HepG2 (cell line): ENCODE data around the gene ANTKMT. TPM values are rescaled to one million over a fixed set of nuclear protein-coding genes. Genes with fewer than 3 reads are reported as not detected.
A peak's percentile ranks its signal among the peaks of the same experiment; 100 is the strongest.

ENCODE experiments used
- AFF4 ChIP-seq: sonication (generic); formaldehyde crosslinking; IDR thresholded peaks from 2 replicates; pipeline ENCODE4 v1.4.0; 2020; ENCODE audit warnings: missing genetic modification reagents
- AKAP8 ChIP-seq: sonication (generic); formaldehyde crosslinking; IDR thresholded peaks from 2 replicates; pipeline ENCODE4 v1.5.1; 2020; ENCODE audit warnings: mild to moderate bottlenecking, missing genetic modification reagents
- ATAD3A ChIP-seq: sonication (generic); formaldehyde crosslinking; IDR thresholded peaks from 2 replicates; pipeline ENCODE4 v1.4.0; 2020; ENCODE audit warnings: missing genetic modification reagents
- CREBL2 ChIP-seq: sonication (generic); formaldehyde crosslinking; IDR thresholded peaks from 2 replicates; pipeline ENCODE4 v1.8.1; 2023; ENCODE audit warnings: missing genetic modification reagents, mild to moderate bottlenecking, borderline replicate concordance
- FUBP1 ChIP-seq: sonication (generic); formaldehyde crosslinking; IDR thresholded peaks from 2 replicates; pipeline ENCODE4 v1.5.1; 2020; ENCODE audit warnings: missing genetic modification reagents, mild to moderate bottlenecking, borderline replicate concordance
- GLI4 ChIP-seq: sonication (generic); formaldehyde crosslinking; IDR thresholded peaks from 2 replicates; pipeline ENCODE4 v1.5.1; 2020; ENCODE audit warnings: missing genetic modification reagents, mild to moderate bottlenecking, moderate library complexity, borderline replicate concordance
- KMT2B ChIP-seq: IDR thresholded peaks from 2 replicates; pipeline ENCODE4 v1.6.1; 2016; ENCODE audit warnings: missing genetic modification reagents, missing compliant biosample characterization
- MBD4 ChIP-seq: IDR thresholded peaks from 2 replicates; pipeline ENCODE4 v1.6.1; 2012; ENCODE audit warnings: low read length, inconsistent platforms, borderline replicate concordance
- MLXIP ChIP-seq: sonication (generic); formaldehyde crosslinking; IDR thresholded peaks from 2 replicates; pipeline ENCODE4 v1.9.0; 2021; ENCODE audit warnings: missing genetic modification reagents, borderline replicate concordance
- TBX3 ChIP-seq: fragments of 450-650 bp; IDR thresholded peaks from 2 replicates; pipeline ENCODE4 v1.6.1; 2017; ENCODE audit warnings: antibody characterized with exemption, mild to moderate bottlenecking, inconsistent platforms, borderline replicate concordance
- TEAD2 ChIP-seq: sonication (generic); formaldehyde crosslinking; IDR thresholded peaks from 2 replicates; pipeline ENCODE4 v1.9.0; 2021; ENCODE audit warnings: missing genetic modification reagents
- TEAD3 ChIP-seq: optimal IDR thresholded peaks from 2 replicates; pipeline ENCODE3; 2016; ENCODE audit warnings: borderline replicate concordance
- ZBTB20 ChIP-seq: sonication (generic); formaldehyde crosslinking; IDR thresholded peaks from 2 replicates; pipeline ENCODE4 v1.8.1; 2023; ENCODE audit warnings: missing genetic modification reagents, low read depth, mild to moderate bottlenecking, borderline replicate concordance
- ZNF160 ChIP-seq: sonication (generic); formaldehyde crosslinking; IDR thresholded peaks from 2 replicates; pipeline ENCODE4 v1.8.0; 2022; ENCODE audit warnings: mild to moderate bottlenecking, inconsistent platforms, missing genetic modification reagents
- ZNF367 ChIP-seq: sonication (generic); formaldehyde crosslinking; IDR thresholded peaks from 2 replicates; pipeline ENCODE4 v1.4.0; 2020; ENCODE audit warnings: missing genetic modification reagents, borderline replicate concordance
- ZNF512B ChIP-seq: sonication (generic); formaldehyde crosslinking; IDR thresholded peaks from 2 replicates; pipeline ENCODE4 v1.5.1; 2020; ENCODE audit warnings: missing genetic modification reagents, mild to moderate bottlenecking, borderline replicate concordance
- ZNF615 ChIP-seq: sonication (generic); formaldehyde crosslinking; IDR thresholded peaks from 2 replicates; pipeline ENCODE4 v1.5.0; 2020; ENCODE audit warnings: mild to moderate bottlenecking, missing genetic modification reagents, borderline replicate concordance
- ZNF782 ChIP-seq: sonication (generic); formaldehyde crosslinking; IDR thresholded peaks from 2 replicates; pipeline ENCODE4 v1.4.0; 2020; ENCODE audit warnings: missing genetic modification reagents, mild to moderate bottlenecking, borderline replicate concordance
- polyA plus RNA-seq, 8 experiments: library from polyadenylated mRNA; depleted of rRNA in 3 of 8; stranded (reverse) in 7 of 8; unstranded in 1 of 8; fragments of >200 nt; fragmentation: Illumina TruSeq in 4 of 8; extraction: Trizol in 4 of 8; gene quantifications; 2 replicates each; pipeline versions ENCODE4 v1.2.1 to v1.2.3, GENCODE V29; 2011 to 2016; ENCODE audit warnings: low read depth in 4 of 8, missing spikeins in 1 of 8, mixed read lengths in 1 of 8; ENCODE audit not compliant: insufficient read depth in 1 of 8
- total RNA-seq, 5 experiments: library from RNA; depleted of rRNA; stranded (reverse); fragments of >200 nt; fragmentation: Illumina TruSeq; extraction: Trizol; gene quantifications; 2 replicates each; pipeline ENCODE4 v1.2.3, GENCODE V29; 2016; ENCODE audit warnings: low read depth in 1 of 5

Gene ANTKMT
- total and polyA plus RNA-seq, 2 of the 13 experiments (the other 11 are each of a cell fraction or from before 2014, with no cell fraction given) = 7.5 to 47.8 TPM

- TF ChIP-seq FUBP1 = no peak
- no peak for TF ChIP-seq KMT2B (CRISPR knock-in tag)
- TF ChIP-seq TBX3 = no peak
- no peak for TF ChIP-seq ATAD3A (CRISPR knock-in tag)
- no peak for TF ChIP-seq ZNF615 (CRISPR knock-in tag)
- no peak for TF ChIP-seq TEAD3 (CRISPR knock-in tag)
- no peak for TF ChIP-seq MLXIP (CRISPR knock-in tag)
- TF ChIP-seq ZNF160 (CRISPR knock-in tag) = no peak
- peak; percentile 34; the same call in 1 of the 2 replicates for TF ChIP-seq AKAP8 (CRISPR knock-in tag)
- TF ChIP-seq ZNF782 = no peak
- no peak for TF ChIP-seq AFF4 (CRISPR knock-in tag)
- TF ChIP-seq ZNF367 (CRISPR knock-in tag) = no peak
- TF ChIP-seq CREBL2 = no peak
- no peak for TF ChIP-seq ZBTB20
- TF ChIP-seq MBD4 = no peak
- no peak for TF ChIP-seq ZNF512B (CRISPR knock-in tag)
- no peak for TF ChIP-seq GLI4
- TF ChIP-seq TEAD2 = no peak
Observed at GRCh38 chr16:719815-720446, 1.0 kb upstream of the ANTKMT start (continued).
